HPDE6-E6E7 (cell line): ENCODE data around the gene MID2.
A peak's percentile ranks its signal among the peaks of the same experiment; 100 is the strongest.
"Not testable (repeated sequence)": the region's sequence is repeated elsewhere in the genome, so short reads cannot be mapped to it uniquely, and the experiment has no call there.

Source experiments
- DNase-seq: peaks from one replicate; pipeline ENCODE4 v3.0.0; 2011; ENCODE audit warnings: missing footprints; ENCODE audit errors: extremely low spot score

MID2 gene

GRCh38 chrX:107840971-107841370, 15.3 kb downstream of the MID2 start:
- DNase-seq = no peak

- DNase-seq = no peak
Measured at GRCh38 chrX:107842715-107843400, 17.2 kb downstream of the MID2 start.

DNA sequence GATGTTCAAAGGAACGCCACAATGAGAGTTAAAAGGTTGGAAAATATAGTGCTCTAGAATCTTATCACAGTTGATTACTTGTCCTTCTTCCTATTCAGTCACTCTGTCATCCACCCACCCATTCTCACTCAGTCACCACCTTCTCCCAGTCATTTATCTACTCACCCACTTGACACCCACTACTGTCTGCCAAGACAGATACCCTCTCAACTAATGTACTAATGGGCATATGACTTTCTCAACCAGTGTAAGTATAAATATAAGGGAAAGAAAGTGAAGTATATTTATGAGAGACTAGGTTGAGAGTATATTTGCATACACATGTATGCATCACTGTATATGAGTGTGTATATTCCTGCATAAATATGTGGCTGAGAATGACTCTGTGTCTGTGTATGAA, 20.0 kb downstream of the MID2 start:
- no peak for DNase-seq

DNA sequence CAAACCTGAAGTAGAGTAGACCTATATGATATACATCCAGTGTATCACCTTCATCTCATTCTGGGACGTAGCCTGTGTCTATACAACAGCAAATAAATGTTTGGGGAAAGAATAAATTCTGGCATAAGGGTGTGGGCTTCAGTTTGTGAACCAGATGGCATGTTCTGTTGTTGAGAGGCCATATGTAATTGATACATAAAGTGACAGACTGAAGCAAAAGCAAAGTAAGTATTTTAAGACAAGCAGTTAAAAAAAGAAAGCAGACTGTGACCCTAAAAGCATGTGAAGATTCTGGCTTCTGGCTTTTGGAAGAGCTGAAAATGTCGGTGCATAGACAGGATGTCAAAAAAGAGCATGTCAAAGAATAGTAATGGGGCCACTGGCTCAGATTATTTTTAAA, 22.9 kb downstream of the MID2 start:
- DNase-seq = no peak

- no peak for DNase-seq
Measured at GRCh38 chrX:107849747-107850421, 24.2 kb downstream of the MID2 start.

GRCh38 chrX:107850422-107850765, 24.7 kb downstream of the MID2 start:
- DNase-seq = no peak

- DNase-seq = no peak
Measured at GRCh38 chrX:107851215-107851614, 25.5 kb downstream of the MID2 start.

- DNase-seq = not testable (repeated sequence)
Measured at GRCh38 chrX:107851665-107852064, 26.0 kb downstream of the MID2 start.

GRCh38 chrX:107856289-107856688, 30.6 kb downstream of the MID2 start:
- no peak for DNase-seq

DNA sequence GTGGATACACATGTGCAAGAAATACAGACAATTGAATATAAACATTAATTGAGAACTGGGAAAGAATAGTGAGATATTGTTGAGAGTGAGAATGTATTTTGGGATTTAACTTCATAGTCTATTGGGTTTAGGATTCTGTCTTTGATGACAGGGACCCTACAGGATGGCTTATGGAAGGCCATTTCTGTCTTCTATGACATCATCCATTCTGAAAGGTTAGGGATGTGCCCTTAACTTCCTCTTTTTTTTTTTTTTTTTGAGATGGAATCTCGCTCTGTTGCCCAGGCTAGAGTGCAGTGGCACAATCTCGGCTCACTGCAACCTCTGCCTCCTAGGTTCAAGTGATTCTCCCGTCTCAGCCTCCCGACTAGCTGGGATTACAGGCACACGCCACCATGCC, 31.4 kb downstream of the MID2 start:
- not testable (repeated sequence) for DNase-seq

DNA sequence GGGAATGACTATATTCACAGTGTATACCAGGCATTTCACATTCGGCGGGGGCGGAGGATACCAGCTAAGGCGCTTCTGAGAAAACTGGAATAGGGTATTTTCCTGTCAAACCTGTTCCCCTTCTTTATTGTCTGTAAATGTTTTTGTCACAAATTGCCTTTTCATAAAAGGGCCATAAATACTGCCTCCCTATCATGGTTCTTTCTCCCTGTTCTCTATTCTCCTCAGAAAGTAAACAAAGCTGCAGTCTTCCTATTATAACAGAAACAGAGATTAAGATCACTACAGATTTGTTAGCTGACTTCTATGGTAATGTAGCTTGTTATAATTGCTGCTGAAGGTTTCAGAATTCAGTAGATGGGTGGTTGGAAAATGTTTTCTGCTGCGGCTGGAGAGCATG, 32.2 kb downstream of the MID2 start:
- no peak for DNase-seq

DNA sequence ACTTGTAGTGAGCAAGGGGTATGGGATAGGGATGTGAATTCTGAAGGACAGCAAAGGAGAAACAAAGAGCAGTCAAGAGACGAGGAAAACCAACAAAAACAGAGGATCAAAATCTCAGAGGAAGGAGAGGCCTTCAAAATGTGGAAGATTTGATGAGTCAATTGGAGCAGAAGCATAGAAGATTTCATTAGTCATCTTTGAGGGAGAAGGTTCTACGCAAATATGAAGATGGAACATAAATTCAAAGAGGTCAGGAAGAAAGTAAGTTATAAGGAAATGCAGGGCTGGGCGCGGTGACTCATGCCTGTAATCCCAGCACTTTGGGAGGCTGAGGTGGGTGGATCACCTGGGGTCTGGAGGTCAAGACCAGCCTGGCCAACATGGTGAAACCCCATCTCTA, 35.4 kb downstream of the MID2 start:
- no peak for DNase-seq

GRCh38 chrX:107871136-107871535, 45.5 kb downstream of the MID2 start:
- no peak for DNase-seq

DNA sequence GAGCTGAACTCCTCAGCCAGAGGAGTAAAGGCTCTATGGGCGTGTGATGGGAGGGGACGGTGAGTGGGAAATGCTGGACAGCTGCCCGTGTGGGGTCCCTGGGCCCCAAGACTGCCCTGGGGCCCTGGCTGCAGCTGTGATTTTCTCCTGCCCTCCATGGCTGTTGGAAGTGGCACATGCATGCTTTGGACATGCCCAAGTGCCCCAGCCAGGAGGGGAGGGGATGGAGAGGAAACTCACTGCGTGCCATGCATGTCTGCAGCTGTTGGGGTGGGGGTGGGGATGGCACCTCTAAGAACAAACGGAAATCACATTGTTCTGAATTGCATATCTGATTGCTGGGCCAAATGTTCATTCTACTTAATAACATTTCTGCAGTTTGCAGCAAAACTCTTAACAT, 52.4 kb downstream of the MID2 start:
- no peak for DNase-seq

- no peak for DNase-seq
Measured at GRCh38 chrX:107880054-107880610, 54.5 kb downstream of the MID2 start.

GRCh38 chrX:107894038-107894437, 68.4 kb downstream of the MID2 start:
- DNase-seq = peak; percentile 31

DNA sequence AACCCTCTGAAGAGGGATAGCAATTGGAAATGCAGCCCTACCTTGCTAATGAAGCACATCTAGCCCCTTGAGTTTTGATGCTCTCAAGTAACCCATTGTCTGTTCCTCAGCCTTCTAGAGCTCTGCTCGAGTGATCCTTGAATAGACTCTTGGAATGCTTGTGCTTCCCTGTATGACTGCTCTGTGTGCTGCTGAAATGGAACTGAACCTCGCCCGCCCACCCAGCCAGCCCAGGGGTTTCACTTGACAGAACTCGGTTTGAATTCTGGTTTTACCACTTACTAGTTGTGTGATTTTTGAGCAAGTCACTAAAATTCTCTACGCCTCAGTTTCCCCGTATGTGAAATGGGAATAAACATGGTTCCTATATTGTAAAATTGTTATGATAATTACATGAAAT, 77.1 kb downstream of the MID2 start:
- DNase-seq = no peak

DNA sequence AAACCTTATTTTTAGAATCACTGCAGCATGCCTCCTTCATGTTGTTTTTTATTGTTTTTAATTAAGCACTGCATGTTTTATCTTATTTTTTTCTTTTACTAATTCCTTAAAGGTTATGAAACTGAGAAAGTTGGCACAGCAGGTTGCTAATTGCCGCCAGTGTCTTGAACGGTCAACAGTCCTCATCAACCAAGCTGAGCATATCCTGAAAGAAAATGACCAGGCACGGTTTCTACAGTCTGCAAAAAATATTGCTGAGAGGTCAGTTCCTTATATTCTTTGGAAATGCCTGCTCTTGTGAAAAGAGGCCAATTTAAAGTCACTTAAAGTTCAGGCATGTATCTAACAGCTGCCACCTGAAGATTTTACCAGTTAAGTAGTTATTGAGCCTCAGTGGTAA, 79.7 kb downstream of the MID2 start:
- DNase-seq = no peak

GRCh38 chrX:107924136-107924746, 98.6 kb downstream of the MID2 start:
- DNase-seq = no peak

DNA sequence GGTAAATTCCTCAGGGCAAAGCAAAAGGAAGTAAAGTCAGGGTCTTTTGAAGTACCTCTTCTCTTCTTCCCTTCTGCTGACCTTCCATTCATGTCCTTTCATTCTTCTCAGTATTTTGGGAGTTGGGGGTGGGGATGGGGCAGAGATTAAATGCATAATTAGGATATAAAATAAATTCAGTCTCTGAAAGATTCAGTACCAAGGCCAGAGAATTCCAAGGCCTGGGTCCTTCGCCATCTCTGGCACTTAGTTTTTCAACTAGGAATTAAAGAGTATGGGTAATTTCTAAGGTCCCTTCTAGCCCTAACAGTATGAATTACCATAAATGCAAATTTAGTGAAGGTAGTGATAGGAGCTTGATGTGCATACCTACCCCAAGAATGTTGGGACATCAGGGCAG, 108.6 kb downstream of the MID2 start:
- no peak for DNase-seq

DNA sequence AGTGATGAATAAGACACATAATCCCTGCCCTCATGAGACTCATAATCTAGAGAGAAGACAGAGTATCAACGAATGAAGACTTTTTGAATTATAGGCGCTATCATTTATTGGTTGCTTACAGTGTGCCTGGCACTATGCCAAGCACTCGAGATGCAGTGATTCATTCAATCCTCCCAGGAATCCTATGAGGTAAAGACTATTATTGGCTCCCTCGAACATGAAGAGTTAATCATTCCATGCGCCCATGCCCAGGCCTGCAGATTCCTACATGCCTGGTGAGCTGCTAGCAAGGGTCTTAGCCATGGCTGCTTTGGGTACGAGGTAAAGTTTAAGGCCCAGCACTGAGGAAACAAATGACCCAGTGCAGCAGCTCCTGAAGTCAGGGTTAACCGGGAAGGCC, 109.5 kb downstream of the MID2 start:
- peak; percentile 35 for DNase-seq

DNA sequence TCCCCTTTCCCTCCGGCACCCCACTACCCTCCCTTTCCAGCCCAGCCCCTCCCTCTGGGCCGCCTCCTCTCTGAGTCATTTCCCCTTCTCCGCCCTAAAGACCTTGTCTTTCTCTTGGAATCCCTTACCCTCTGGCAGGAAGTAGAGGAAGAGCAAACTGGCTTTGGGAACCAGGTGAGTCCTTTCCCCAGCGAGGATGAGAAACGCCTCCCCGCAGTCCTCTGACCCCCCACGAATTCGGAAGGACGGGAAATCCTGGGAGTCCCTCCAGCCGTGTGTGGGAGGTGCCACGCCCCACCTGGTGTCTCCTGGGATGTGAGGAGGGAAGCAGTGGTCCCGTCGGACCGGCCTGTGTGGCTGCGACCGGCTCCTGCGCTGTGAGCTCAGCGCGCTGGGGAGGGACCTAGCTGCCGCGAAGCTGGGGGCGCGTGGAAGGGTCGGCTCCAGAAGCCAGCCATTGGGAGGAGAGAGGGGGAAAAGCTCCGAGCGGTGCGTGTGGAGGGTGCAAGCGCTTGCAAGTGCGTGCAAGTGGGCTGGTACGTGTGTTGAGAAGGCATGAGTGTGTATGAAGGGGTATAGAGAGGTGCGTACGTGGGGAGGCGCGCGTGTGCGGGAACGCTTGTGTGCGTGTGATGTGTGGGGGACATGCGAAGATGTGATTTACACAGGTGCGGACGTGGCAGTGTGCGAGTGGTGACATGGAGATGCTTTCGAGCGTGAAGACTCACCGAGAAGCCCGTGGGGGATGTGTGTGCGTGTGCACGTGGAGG, 110.2 kb downstream of the MID2 start:
- DNase-seq = peak; percentile 43

- no peak for DNase-seq
Measured at GRCh38 chrX:107936434-107936730, 110.7 kb downstream of the MID2 start.
